AG04450 (cell line): Measurements from ENCODE around the gene NT5DC4. TPM values are rescaled to one million over a fixed set of nuclear protein-coding genes. Genes with fewer than 3 reads are reported as not detected.

Source experiments
- CTCF ChIA-PET: fragments of 300-600, 350-600 bp; formaldehyde crosslinking; extraction: SDS; loops from one replicate; lab custom pipeline; 2022; ENCODE audit warnings: antibody characterized with exemption, inconsistent platforms; lab: Charles Lee
- POLR2A ChIA-PET: fragments of 350-600 bp; formaldehyde crosslinking; extraction: SDS; loops from one replicate; lab custom pipeline; 2021; ENCODE audit warnings: antibody characterized with exemption, inconsistent platforms; lab: Yijun Ruan, JAX
- DNase-seq: peaks from one replicate; pipeline ENCODE4 v3.0.0-alpha.2; 2011; ENCODE audit warnings: low read depth, low spot score
- H3K27ac ChIP-seq: one replicate; pipeline ENCODE4 v1.5.1; 2012; ENCODE audit warnings: low read depth, low read length, control low read depth
- H3K27me3 ChIP-seq: one replicate; pipeline ENCODE4 v1.6.0; 2012; ENCODE audit warnings: low read length; ENCODE audit not compliant: control insufficient read depth, insufficient read depth
- H3K4me3 ChIP-seq: 2 replicates; pipeline ENCODE4 v1.5.1; 2011; ENCODE audit warnings: mild to moderate bottlenecking, low read depth, low read length, control low read depth
- H3K9me3 ChIP-seq: 2 replicates; pipeline ENCODE4 v1.5.1; 2012; ENCODE audit warnings: low read length; ENCODE audit not compliant: control insufficient read depth, insufficient read depth
- CTCF ChIP-seq: IDR thresholded peaks from 2 replicates; pipeline ENCODE4 v1.5.1; 2011; ENCODE audit warnings: low read depth, low read length, control low read depth, inconsistent platforms
- polyA plus RNA-seq: library from polyadenylated mRNA; depleted of rRNA; stranded (reverse); fragments of >200 nt; gene quantifications from 2 replicates; pipeline ENCODE4 v1.2.3, GENCODE V29; 2011

Gene NT5DC4
- polyA plus RNA-seq, 1 experiment: not detected

- no peak for TF ChIP-seq CTCF
- Histone ChIP-seq H3K9me3 (no peaks in the 10 kb centered on the region), H3K4me3 (no peak overlapping the region), H3K27ac (no peak overlapping the region), H3K27me3 (no peaks in the 10 kb centered on the region)
- ChIA-PET POLR2A (no interaction called here), CTCF (interaction anchor here (0.6 to 1.2 kb wide), 3 partner anchors 10 to 129 kb away, joined by 3 read pairs; no protein-coding TSS in a partner anchor)
- no peak for DNase-seq
Observed at GRCh38 chr2:112710956-112711750, 9.7 kb upstream of the NT5DC4 start.

GRCh38 chr2:112712465-112712864 lies 8.4 kb upstream of the NT5DC4 start:
- POLR2A ChIA-PET: interaction anchor here (1.1 kb wide), 2 partner anchors 46 to 87 kb away, joined by 3 to 4 read pairs; no protein-coding TSS in a partner anchor
- no peaks in the 10 kb centered on the region for H3K9me3 ChIP-seq
- H3K4me3 ChIP-seq: no peak overlapping the region
- no peak for TF ChIP-seq CTCF
- no peaks in the 10 kb centered on the region for H3K27me3 ChIP-seq
- no peak overlapping the region for H3K27ac ChIP-seq
- CTCF ChIA-PET: interaction anchor here (0.6 to 2.2 kb wide), 7 partner anchors 12 to 603 kb away, joined by 3 to 13 read pairs (median 3); no protein-coding TSS in a partner anchor
- DNase-seq: no peak

GRCh38 chr2:112712903-112713584 lies 7.8 kb upstream of the NT5DC4 start:
- DNase-seq: no peak
- ChIA-PET CTCF (interaction anchor here (0.6 to 2.2 kb wide), 5 partner anchors 13 to 603 kb away, joined by 3 to 13 read pairs (median 3); no protein-coding TSS in a partner anchor), POLR2A (interaction anchor here (1.0 to 1.1 kb wide), 3 partner anchors 21 to 88 kb away, joined by 3 to 5 read pairs (median 4); no protein-coding TSS in a partner anchor)

GRCh38 chr2:112713585-112713925 lies 7.3 kb upstream of the NT5DC4 start:
- no peak overlapping the region for H3K27ac ChIP-seq
- CTCF ChIA-PET: interaction anchor here (1.2 to 2.2 kb wide), 2 partner anchors 13 to 114 kb away, joined by 3 to 13 read pairs; no protein-coding TSS in a partner anchor
- H3K4me3 ChIP-seq: no peak overlapping the region
- H3K9me3 ChIP-seq: no peaks in the 10 kb centered on the region
- DNase-seq: no peak
- no peak for TF ChIP-seq CTCF
- POLR2A ChIA-PET: interaction anchor here (1.0 to 1.1 kb wide), 3 partner anchors 21 to 89 kb away, joined by 3 to 5 read pairs (median 4); no protein-coding TSS in a partner anchor
- peaks cover 2% of the 10 kb centered on the region for H3K27me3 ChIP-seq

More at GRCh38 chr2:112712903-112713584, 7.8 kb upstream of the NT5DC4 start:
- H3K9me3 ChIP-seq: no peaks in the 10 kb centered on the region
- H3K4me3 ChIP-seq: no peak overlapping the region
- H3K27ac ChIP-seq: no peak overlapping the region
- TF ChIP-seq CTCF: no peak
- no peaks in the 10 kb centered on the region for H3K27me3 ChIP-seq
